ENCODE data around the gene INPP5J.
"Not testable (repeated sequence)": the region's sequence is repeated elsewhere in the genome, so short reads cannot be mapped to it uniquely, and the experiment has no call there.

INPP5J gene

GRCh38 chr22:31088233-31088986 is 34.4 kb upstream of the INPP5J start:
- no peak for DNase-seq

- peak; percentile 61 for DNase-seq
These were observed 33.3 kb upstream of the INPP5J start for GRCh38 chr22:31089160-31090100.

GRCh38 chr22:31090217-31091085 is 32.3 kb upstream of the INPP5J start:
- DNase-seq: no peak

DNA sequence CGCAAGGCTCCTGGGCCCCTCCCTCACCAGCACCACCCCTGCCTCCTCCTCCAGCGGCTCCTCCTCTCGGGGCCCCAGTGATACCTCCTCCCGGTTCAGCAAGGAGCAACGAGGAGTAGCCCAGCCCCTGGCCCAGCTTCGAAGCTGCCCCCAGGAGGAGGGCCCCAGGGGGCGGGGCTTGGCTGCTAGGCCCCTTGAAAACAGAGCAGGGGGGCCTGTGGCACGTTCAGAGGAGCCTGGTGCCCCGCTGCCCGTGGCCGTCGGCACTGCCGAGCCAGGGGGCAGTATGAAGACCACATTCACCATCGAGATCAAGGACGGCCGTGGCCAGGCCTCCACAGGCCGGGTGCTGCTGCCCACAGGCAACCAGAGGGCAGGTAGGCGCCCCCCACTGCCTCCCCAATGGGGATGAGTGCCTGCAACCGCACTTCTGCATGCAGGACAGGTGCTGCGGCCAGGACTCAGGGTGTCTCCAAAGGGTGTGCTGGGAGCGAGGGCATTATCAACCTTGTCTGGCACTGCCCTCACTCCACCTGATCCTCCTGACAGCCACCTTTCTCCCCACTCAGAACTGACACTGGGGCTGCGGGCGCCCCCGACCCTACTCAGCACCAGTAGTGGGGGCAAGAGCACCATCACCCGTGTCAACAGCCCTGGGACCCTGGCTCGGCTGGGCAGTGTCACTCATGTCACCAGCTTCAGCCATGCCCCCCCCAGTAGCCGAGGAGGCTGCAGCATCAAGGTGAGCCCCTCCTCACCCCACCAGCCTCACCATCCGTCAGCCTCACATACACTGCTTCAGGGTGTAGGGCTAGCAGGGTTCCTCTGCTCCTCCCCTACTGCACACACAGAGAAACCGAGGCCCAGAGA is 31.4 kb upstream of the INPP5J start:
- no peak for DNase-seq

DNA sequence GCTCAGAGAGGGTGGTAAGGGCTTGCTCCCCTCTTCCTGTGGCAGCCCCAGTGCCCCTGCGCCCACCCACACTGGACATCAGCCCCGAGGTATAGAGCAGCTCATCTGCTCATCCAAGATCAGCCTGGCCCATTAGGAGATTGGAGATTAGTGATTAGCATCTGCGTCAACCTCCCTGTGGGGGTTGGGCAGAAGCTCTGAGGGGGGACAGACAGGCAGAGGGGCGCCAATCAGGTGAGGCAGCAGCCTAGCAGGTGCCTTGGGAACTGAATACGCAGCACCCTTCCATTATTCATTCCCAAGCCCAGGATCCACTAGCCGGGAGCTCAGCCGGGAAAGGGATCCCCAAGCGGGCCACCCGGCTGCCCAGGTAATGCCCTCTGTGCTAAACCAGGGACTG is 30.6 kb upstream of the INPP5J start:
- no peak for DNase-seq

- DNase-seq: no peak
These were observed 29.5 kb upstream of the INPP5J start for GRCh38 chr22:31093086-31093850.

DNA sequence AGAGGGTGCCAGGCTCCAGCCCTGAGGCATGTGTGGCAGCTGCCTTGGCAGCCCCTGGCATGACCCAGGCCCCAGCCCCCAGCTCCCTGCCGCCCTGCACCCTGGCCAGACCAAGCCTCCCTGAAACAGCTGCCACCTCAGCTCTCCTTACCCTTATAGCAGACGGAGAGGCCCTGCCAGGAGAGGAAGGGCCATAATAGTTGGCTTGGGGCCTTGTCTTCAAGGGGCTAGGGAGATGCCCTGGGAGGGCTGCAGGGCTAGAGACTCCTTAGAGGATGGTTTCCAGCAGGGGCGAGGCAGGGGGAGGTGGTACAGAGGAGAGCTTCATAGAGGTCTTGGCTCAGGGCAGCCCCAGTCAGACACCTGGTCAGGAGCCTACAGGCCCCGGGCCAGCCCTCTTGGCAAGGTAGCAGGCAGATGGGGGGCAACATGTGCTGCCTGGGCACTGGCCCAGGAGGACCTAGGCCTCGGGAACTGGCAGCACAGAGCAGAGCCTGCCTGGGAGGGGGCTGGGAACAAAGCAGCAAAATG is 28.7 kb upstream of the INPP5J start:
- no peak for DNase-seq

DNA sequence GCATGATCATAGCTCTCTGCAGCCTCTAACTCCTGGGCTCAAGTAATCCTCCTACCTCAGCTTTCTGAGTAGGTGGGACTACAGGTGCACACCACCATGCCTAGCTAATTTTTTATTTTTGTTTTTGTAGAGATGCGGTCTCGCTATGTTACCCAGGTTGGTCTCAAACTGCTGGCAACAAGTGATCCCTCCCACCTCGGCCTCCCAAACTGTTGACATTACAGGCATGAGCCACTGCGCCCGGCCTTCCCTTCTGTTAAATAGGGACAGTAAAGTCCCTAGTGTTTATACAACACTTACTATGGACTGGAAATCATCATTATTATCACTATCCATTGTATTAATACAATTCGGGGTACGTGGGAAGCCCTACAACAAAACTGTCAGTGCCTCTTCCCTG is 28.0 kb upstream of the INPP5J start:
- DNase-seq: no peak

DNA sequence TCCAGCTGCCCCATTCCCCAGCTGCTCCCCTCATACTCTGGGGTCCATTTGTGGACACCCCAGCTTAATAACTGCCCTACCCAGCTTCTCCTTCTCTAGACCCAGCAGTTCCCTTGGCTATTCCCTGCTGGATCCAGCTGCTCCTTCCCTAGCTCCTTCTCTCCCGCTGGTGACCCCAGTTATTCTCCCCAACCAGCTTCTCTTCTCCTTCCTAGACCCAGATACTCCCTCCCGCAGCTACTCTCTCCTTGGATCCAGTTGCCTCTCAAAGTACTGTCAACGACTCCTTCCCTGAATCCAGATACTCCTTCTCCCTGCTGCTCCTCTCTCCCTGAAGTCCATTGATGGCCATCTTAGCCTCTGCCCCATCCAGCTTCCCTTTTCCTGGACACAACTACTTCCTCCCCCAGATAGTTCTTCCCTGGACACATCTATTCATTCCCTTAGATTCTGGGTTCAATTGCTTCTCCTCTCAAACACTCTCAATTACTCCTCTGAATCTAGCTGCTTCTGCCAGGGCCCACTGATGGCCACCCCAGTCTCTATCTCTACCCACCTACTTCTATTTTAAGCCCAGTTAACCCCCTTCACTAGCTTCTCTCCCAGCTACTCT is 27.0 kb upstream of the INPP5J start:
- DNase-seq: no peak

DNA sequence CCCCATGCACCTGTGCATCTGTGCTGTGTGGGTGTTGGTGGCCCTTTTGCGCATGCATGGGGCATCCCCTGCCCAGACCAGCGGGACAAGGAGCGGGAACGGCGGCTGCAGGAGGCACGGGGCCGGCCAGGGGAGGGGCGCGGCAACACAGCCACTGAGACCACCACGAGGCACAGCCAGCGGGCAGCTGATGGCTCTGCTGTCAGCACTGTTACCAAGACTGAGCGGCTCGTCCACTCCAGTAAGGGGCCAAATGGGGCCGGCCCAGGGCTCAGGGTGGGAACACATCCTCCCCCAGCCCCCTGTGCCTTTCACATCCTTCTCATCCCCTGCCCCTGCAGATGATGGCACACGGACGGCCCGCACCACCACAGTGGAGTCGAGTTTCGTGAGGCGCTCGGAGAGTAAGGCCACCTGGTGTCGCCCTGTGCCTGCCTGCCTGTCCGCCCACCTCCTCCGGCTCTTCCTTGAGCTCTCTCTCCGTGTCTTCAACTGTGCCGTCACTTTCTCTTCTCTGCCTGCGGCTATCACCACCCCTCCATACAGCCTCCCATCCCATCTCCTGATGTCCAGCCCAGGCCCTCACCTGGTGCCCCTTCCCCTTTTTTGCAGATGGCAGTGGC is 26.0 kb upstream of the INPP5J start:
- no peak for DNase-seq

- not testable (repeated sequence) for DNase-seq
These were observed 25.2 kb upstream of the INPP5J start for GRCh38 chr22:31097539-31097938.

- no peak for DNase-seq
These were observed 24.7 kb upstream of the INPP5J start for GRCh38 chr22:31097941-31098631.

DNA sequence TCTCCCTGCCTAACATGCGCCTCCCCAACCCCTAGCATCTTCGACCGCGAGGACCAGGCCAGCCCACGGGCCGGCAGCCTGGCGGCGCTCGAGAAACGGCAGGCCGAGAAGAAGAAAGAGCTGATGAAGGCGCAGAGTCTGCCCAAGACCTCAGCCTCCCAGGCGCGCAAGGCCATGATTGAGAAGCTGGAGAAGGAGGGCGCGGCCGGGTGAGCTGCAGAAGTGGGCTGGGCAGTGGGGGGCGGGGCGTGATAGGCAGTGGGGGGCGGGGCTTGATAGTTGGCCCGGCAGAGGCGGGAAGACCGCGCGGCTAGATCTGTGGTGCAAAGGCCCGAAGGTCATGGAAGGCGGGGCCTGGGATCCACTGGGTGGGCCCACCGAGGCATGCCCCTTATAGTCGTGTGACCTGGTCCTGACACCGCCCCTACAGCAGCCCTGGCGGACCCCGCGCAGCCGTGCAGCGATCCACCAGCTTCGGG is 24.1 kb upstream of the INPP5J start:
- no peak for DNase-seq

DNA sequence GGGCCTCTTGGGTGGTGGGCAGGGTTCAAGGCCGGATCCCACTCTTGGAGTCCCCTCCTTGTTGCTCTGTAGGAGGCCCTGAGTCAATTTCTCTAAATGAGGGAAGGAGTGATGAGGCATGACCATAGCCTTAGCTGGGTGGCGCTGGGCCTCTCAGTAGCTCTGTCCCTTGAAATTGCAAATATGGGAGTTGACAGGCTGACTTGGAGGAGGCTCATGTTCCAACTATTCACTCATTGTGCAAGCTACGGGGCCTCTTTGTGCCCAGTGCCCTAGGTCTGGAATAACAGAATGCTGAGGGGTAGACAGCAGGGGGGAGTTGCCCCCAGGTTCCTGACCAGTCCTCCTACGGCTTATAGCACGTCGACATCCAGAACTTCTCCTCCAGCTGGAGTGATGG is 23.4 kb upstream of the INPP5J start:
- no peak for DNase-seq

- no peak for DNase-seq
These were observed 22.7 kb upstream of the INPP5J start for GRCh38 chr22:31099841-31100761.

DNA sequence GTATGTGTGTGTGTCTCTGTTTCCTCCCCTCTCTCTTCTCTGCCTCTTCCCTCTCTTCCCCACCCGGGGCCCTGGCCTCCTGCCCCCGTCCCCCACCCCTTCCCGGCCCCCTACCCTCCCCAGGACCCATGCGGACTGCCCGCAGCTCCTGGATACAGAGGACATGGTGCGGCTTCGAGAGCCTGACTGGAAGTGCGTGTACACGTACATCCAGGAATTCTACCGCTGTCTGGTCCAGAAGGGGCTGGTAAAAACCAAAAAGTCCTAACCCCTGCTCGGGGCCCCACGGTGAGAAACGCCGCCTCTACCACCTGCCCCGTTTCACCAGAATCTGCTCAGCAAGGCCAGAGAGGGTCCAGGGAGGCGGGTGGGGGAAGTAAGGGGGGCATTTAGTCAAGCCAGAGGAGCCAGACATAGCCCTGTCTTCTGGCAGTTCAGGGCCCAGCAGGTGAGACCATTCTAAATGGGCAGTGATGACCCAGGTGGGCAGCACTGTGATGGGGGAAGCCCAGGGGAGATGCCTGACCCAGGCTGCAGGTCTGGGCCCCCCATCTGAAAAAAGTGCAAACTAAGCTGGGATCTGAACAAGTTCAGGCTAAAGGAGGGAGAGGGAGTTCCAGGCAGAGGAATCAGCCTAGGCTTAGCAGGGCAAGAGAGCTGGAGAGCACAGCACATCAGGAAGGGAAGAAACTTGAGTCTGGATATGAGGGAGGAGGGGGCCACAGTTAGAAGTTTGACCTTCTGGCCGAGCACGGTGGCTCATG is 21.8 kb upstream of the INPP5J start:
- DNase-seq: no peak

- no peak for DNase-seq
These were observed 20.2 kb upstream of the INPP5J start for GRCh38 chr22:31102441-31103081.
